ENCODE results near the gene FOXP1. TPM values are rescaled to one million over a fixed set of nuclear protein-coding genes. Genes with fewer than 3 reads are reported as not detected.

FOXP1 gene
- total and polyA plus RNA-seq, 3 donors from 2014 or later, result 37.8 to 105 (median 75.9) TPM

DNA sequence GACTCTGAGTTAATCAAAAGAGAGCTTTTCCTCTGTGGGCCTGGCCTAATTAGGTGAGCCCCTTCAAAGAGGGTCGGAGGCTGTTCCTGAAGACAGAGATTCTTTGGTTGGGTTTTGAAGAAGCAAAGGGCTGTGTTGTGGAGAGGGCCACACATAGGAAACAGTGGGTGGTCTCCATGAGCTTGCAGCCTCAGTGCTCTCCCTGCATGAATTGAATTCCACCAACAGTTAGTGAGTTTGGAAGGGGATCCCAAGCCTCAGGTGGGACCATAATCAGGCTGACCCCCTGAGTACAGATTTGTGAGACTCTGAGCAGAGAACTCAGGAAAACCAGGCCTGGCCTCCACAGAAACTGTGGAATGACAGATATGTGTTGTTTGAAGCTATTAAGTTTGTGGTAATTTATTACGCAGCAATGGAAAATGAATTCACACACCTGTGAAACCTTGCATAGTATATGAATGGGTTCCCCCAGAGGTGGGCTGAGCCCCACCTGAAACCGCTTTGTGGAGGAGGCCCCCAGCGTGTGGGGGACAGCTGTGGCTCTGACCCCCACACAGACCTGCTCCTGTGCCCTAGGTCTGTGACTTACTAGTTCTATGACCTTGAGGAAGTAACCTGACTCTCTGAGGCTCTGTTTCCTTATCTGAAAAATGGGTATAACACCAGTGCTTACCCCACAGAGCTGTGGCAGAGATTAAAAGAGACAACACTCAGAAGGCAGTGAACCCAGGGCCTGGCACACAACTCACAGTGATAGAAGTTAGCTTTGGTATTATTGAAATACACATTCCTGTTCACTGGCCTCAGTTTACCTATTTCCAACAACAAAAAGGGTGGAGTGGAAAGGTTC lies 431.3 kb downstream of the FOXP1 start:
- H3K9me3 ChIP-seq, result no peaks in the 10 kb centered on the region
- no peak for DNase-seq
- H3K4me1 ChIP-seq, result no peaks in the 10 kb centered on the region
- 65 to 68% methylated on average over 4 of the region's 4 CpGs for WGBS, 2 donors
- intact Hi-C loops (cut with DNase I; ENCODE audit: low total_unique reads), result no loop called here
- H3K36me3 ChIP-seq (ENCODE audit: low read depth, missing control alignments), result no peaks in the 10 kb centered on the region
- H3K4me3 ChIP-seq, result no peak overlapping the region
- H3K27ac ChIP-seq, result no peak overlapping the region
- no peaks in the 10 kb centered on the region for H3K27me3 ChIP-seq
- TF ChIP-seq POLR2A (IDR thresholded peaks at IDR 0.05), result no peak
- TF ChIP-seq CTCF (IDR thresholded peaks at IDR 0.05), result no peak

DNA sequence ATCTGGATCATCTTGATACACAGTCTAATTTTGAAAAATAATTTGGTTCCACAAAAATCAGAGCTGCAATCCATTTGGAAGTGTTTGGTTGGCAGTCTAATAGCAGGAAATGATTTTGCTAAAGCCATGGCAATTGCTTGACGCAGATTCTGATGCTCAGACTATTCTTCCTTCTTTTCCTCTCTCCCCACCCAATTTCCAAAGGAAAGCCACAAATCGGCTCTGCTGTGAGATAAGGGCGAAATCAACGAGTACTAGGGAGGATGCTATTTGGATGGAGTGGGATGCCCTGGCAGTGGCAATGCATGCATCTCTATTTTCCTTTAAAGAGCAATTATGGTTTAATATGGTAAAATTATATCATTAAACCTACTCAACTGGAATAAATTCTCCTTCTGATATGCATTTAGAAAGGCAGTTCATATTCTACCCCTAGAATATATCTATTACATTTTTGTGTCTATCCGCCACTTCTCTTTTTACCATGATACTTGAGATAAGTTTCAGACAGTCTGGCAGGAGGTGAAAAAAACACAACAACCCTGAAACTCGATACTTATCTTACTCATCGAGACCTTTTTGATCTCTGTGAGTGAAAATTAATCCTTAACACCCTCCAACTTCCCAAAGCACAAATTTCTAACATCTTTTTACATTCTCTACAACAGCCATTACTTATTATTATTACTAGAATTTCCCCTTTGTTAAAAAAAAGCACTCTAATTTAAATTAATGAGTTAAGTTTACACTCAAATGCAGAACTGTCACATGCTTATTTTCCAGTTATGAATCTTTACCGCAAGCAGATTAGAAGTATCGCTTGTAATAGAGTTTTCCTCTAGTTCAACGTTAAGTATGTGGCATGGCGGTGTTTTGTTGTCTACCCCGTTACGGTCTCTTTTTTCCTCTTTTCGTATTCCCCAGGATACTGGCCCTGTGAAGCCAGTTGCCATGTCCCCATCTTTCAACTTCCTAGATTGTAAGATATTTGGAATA lies 433.3 kb downstream of the FOXP1 start:
- no peak overlapping the region for H3K4me3 ChIP-seq
- intact Hi-C loops (cut with DNase I; ENCODE audit: low total_unique reads), result no loop called here
- H3K9me3 ChIP-seq, result no peaks in the 10 kb centered on the region
- H3K36me3 ChIP-seq (ENCODE audit: low read depth, missing control alignments), result no peaks in the 10 kb centered on the region
- DNase-seq, result no peak
- no peaks in the 10 kb centered on the region for H3K4me1 ChIP-seq
- no peak overlapping the region for H3K27ac ChIP-seq
- WGBS, 2 donors, result 81 to 85% methylated on average over 14 of the region's 14 CpGs
- H3K27me3 ChIP-seq, result no peaks in the 10 kb centered on the region
- no peak for TF ChIP-seq CTCF (IDR thresholded peaks at IDR 0.05)
- no peak for TF ChIP-seq POLR2A (IDR thresholded peaks at IDR 0.05)

DNA sequence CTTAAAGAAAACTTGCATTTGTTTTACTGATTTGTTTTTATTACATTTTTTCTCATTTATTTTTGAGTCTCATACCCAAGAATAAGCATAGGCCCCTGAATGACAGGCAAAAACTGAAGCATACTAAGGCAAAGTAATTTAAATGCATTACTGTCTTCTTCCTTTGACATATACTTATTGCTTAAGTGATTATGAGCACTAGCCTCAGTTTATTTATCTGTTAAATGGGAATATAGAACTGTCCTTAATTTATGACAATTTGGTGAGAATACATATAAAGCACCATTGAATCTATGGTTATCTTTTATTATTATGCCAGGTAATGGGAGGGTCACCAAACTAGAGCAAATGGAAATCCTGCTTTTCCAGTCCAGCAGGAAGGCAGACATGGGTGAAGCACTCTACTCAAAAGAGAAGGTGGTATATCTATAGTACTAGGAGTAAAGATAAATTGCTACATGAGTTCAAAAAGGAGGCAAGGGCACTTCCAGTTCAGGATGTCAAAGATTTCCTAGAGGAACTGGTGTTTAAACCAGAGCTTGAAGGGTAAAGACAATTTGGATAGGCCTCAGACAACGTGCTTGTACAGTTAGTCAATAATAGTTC lies 435.0 kb downstream of the FOXP1 start:
- DNase-seq, result no peak
- no peak for TF ChIP-seq CTCF (IDR thresholded peaks at IDR 0.05)
- TF ChIP-seq POLR2A (IDR thresholded peaks at IDR 0.05), result no peak
- intact Hi-C loops (cut with DNase I; ENCODE audit: low total_unique reads), result no loop called here
- Histone ChIP-seq H3K27ac (no peak overlapping the region), H3K27me3 (no peaks in the 10 kb centered on the region), H3K4me1 (no peaks in the 10 kb centered on the region), H3K36me3 (ENCODE audit: low read depth, missing control alignments) (no peaks in the 10 kb centered on the region), H3K9me3 (no peaks in the 10 kb centered on the region), H3K4me3 (no peak overlapping the region)
- 85 to 88% methylated on average over 1 of the region's 1 CpG for WGBS, 2 donors

DNA sequence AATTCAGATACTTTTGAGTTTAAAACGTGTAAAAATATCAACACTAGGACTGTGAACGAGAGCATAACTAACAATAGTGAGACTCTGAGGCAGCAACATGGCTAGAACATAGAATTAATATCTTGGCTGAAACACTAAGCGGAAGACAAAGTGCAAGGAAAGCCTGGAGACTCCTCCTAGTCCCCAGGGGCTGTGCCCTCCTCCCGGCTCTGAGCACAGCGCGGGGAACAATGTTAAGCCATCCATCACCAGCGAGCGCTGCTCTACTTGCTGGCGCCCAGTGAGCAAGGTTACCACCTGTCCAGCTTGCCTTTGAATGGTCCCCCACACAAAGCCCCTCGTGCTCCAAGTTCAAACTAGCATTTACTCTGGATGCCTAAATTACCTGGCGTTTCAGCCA lies 436.9 kb downstream of the FOXP1 start:
- no peaks in the 10 kb centered on the region for H3K4me1 ChIP-seq
- no peak overlapping the region for H3K27ac ChIP-seq
- no peaks in the 10 kb centered on the region for H3K27me3 ChIP-seq
- H3K9me3 ChIP-seq, result no peaks in the 10 kb centered on the region
- no peak for DNase-seq
- TF ChIP-seq POLR2A (IDR thresholded peaks at IDR 0.05) (no peak), CTCF (IDR thresholded peaks at IDR 0.05) (no peak)
- intact Hi-C loops (cut with DNase I; ENCODE audit: low total_unique reads), result no loop called here
- no peaks in the 10 kb centered on the region for H3K36me3 ChIP-seq (ENCODE audit: low read depth, missing control alignments)
- WGBS, 2 donors, result 63 to 87% methylated on average over 11 of the region's 11 CpGs
- H3K4me3 ChIP-seq, result no peak overlapping the region
